ENCODE data around the gene CDYL2.

DNA sequence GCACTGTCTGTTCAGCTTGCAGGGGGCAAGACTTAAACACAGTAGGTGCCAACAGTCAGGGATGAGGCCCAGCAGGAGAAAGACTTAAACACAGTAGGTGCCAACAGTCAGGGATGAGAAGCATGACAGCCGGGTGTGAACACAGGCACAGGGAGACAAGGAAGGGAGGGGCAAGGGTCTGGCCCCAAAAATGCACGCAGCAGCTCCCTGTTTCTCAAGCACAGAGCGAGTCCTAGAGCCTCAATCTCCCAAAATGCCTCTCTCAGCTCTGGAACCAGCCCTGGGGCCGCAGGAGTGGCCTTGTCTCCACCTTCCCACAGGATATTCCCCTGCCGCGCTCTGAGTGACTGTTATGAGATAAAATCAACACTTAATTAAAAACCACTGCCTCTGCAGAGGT is 197.2 kb downstream of the CDYL2 start:
- no peak for TF ChIP-seq EZH2 (IDR thresholded peaks at IDR 0.05)
- TF ChIP-seq FOXP2 (optimal IDR thresholded peaks at IDR 0.05; ENCODE audit: control extremely low read depth, extremely low read length, insufficient read depth), result no peak
